Measurements from ENCODE around the gene JARID2.

The JARID2 gene

GRCh38 chr6:15232836-15233510 is 12.9 kb upstream of the JARID2 start:
- Histone ChIP-seq H3K9me3 (no peaks in the 10 kb centered on the region), H3K27me3 (no peaks in the 10 kb centered on the region), H3K4me1 (no peaks in the 10 kb centered on the region), H3K36me3 (no peaks in the 10 kb centered on the region), H3K27ac (no peak overlapping the region), H3K4me3 (no peak overlapping the region)
- intact Hi-C loops (cut with DNase I; ENCODE audit: low total_unique reads): no loop called here
- DNase-seq: no peak
- TF ChIP-seq CTCF (IDR thresholded peaks at IDR 0.05): no peak

- TF ChIP-seq CTCF (IDR thresholded peaks at IDR 0.05): no peak
- Histone ChIP-seq H3K36me3 (no peaks in the 10 kb centered on the region), H3K27ac (no peak overlapping the region), H3K4me1 (peaks cover 0 to 5% (median 2%) of the 10 kb centered on the region in 4 donors), H3K27me3 (no peaks in the 10 kb centered on the region), H3K9me3 (no peaks in the 10 kb centered on the region), H3K4me3 (no peak overlapping the region)
- no peak for DNase-seq
- intact Hi-C loops (cut with DNase I; ENCODE audit: low total_unique reads): no loop called here
These were observed 11.7 kb upstream of the JARID2 start for GRCh38 chr6:15234068-15234758.

GRCh38 chr6:15239616-15240364 is 6.1 kb upstream of the JARID2 start:
- Histone ChIP-seq H3K27ac (no peak overlapping the region), H3K36me3 (no peaks in the 10 kb centered on the region), H3K4me3 (no peak overlapping the region), H3K4me1 (peaks cover 0 to 23% (median 12%) of the 10 kb centered on the region in 4 donors), H3K9me3 (no peaks in the 10 kb centered on the region), H3K27me3 (no peaks in the 10 kb centered on the region)
- TF ChIP-seq CTCF (IDR thresholded peaks at IDR 0.05): no peak
- no peak for DNase-seq
- intact Hi-C loops (cut with DNase I; ENCODE audit: low total_unique reads): loop anchor here (10.0 kb wide), 3 partner anchors 195 to 1035 kb away; no protein-coding TSS in a partner anchor

- Histone ChIP-seq H3K9me3 (no peaks in the 10 kb centered on the region), H3K36me3 (no peaks in the 10 kb centered on the region), H3K4me1 (peaks cover 0 to 31% (median 17%) of the 10 kb centered on the region in 4 donors), H3K27ac (no peak overlapping the region), H3K4me3 (no peak overlapping the region), H3K27me3 (no peaks in the 10 kb centered on the region)
- TF ChIP-seq CTCF (IDR thresholded peaks at IDR 0.05): no peak
- intact Hi-C loops (cut with DNase I; ENCODE audit: low total_unique reads): loop anchor here (10.0 kb wide), 3 partner anchors 192 to 1038 kb away; no protein-coding TSS in a partner anchor
- no peak for DNase-seq
These were observed 3.4 kb upstream of the JARID2 start for GRCh38 chr6:15242503-15242902.

GRCh38 chr6:15242937-15243614 is 2.8 kb upstream of the JARID2 start:
- TF ChIP-seq CTCF (IDR thresholded peaks at IDR 0.05): no peak
- no peaks in the 10 kb centered on the region for H3K27me3 ChIP-seq
- no peaks in the 10 kb centered on the region for H3K9me3 ChIP-seq
- H3K4me3 ChIP-seq: no peak overlapping the region
- DNase-seq: no peak
- H3K27ac ChIP-seq: peak overlapping the region in 1 of 2 donors; percentile 16
- H3K4me1 ChIP-seq: peaks cover 0 to 31% (median 17%) of the 10 kb centered on the region in 4 donors
- no peaks in the 10 kb centered on the region for H3K36me3 ChIP-seq
- intact Hi-C loops (cut with DNase I; ENCODE audit: low total_unique reads): loop anchor here (10.0 kb wide), 3 partner anchors 192 to 1038 kb away; no protein-coding TSS in a partner anchor

All from tibial artery (tissue), 4 donors.